IMR-90 (cell line): ENCODE results near the gene CENATAC. TPM values are rescaled to one million over a fixed set of nuclear protein-coding genes. Genes with fewer than 3 reads are reported as not detected.

ENCODE experiments used
- ATAC-seq: fragments of 200-7000 bp; cut with Tn5 transposase; 2 replicates; pipeline ENCODE4 v1.9.1; 2020; ENCODE audit warnings: low read depth, mild to moderate bottlenecking, moderate library complexity
- BruUV-seq: library from RNA; stranded (reverse); fragments of 400-500 nt; replicated peaks from 2 replicates; lab custom pipeline; 2021; lab: Mats Ljungman, UMichigan
- CTCF ChIA-PET: fragments of 300-600 bp; formaldehyde crosslinking; extraction: SDS; loops from one replicate; lab custom pipeline; 2021; ENCODE audit warnings: antibody characterized with exemption; lab: Yijun Ruan, JAX
- POLR2A ChIA-PET: fragments of 300-600 bp; sonication (Branson Sonifier 250); formaldehyde crosslinking; loops from one replicate; lab custom pipeline; 2022; ENCODE audit warnings: antibody characterized with exemption; ENCODE audit not compliant: unreplicated experiment; lab: Charles Lee
- DNase-seq: peaks from one replicate; pipeline ENCODE4 v3.0.0; 2013
- H2AFZ ChIP-seq: replicated peaks from 2 replicates; pipeline ENCODE3; 2013; ENCODE audit warnings: low read length, mild to moderate bottlenecking; ENCODE audit not compliant: poor library complexity
- H2AK5ac ChIP-seq: 2 replicates; pipeline ENCODE4 v1.6.1; 2013; ENCODE audit warnings: low read depth, low read length, inconsistent platforms
- H2AK9ac ChIP-seq: replicated peaks from 2 replicates; pipeline ENCODE3; 2013; ENCODE audit warnings: mild to moderate bottlenecking, low read depth, low read length, moderate library complexity; ENCODE audit not compliant: poor library complexity
- H2BK120ac ChIP-seq: 2 replicates; pipeline ENCODE4 v1.6.1; 2013; ENCODE audit warnings: low read depth, low read length, inconsistent platforms
- H2BK15ac ChIP-seq: 3 replicates; pipeline ENCODE4 v1.6.1; 2013; ENCODE audit warnings: low read depth, low read length, inconsistent platforms
- H2BK20ac ChIP-seq: 2 replicates; pipeline ENCODE4 v1.6.1; 2013; ENCODE audit warnings: low read depth, mild to moderate bottlenecking, inconsistent platforms, low read length, moderate library complexity
- H2BK5ac ChIP-seq: 2 replicates; pipeline ENCODE4 v1.6.1; 2013; ENCODE audit warnings: mild to moderate bottlenecking, low read depth, low read length, inconsistent platforms; ENCODE audit not compliant: poor library complexity, severe bottlenecking
- H3K14ac ChIP-seq: replicated peaks from 2 replicates; pipeline ENCODE4 v1.6.1; 2013; ENCODE audit warnings: low read depth, low read length, inconsistent platforms
- H3K18ac ChIP-seq: 2 replicates; pipeline ENCODE4 v1.6.1; 2013; ENCODE audit warnings: low read depth, low read length, control low read depth
- H3K23ac ChIP-seq: 2 replicates; pipeline ENCODE4 v1.6.1; 2013; ENCODE audit warnings: low read depth, low read length, inconsistent platforms
- H3K27ac ChIP-seq: 2 replicates; pipeline ENCODE4 v1.5.1; 2013; ENCODE audit warnings: mild to moderate bottlenecking, control low read depth, low read length; ENCODE audit not compliant: insufficient read depth
- H3K27me3 ChIP-seq: 2 replicates; pipeline ENCODE4 v1.6.1; 2013; ENCODE audit warnings: low read length; ENCODE audit not compliant: control insufficient read depth, insufficient read depth
- H3K36me3 ChIP-seq: 2 replicates; pipeline ENCODE4 v1.6.1; 2013; ENCODE audit warnings: low read length, mixed read lengths; ENCODE audit not compliant: control insufficient read depth, insufficient read depth
- H3K4ac ChIP-seq: 2 replicates; pipeline ENCODE4 v1.6.1; 2013; ENCODE audit warnings: low read depth, low read length, inconsistent platforms
- H3K4me1 ChIP-seq: 2 replicates; pipeline ENCODE4 v1.6.1; 2013; ENCODE audit warnings: low read length, mixed read lengths; ENCODE audit not compliant: control insufficient read depth, insufficient read depth
- H3K4me2 ChIP-seq: 2 replicates; pipeline ENCODE4 v1.6.1; 2013; ENCODE audit warnings: low read depth, mild to moderate bottlenecking, control low read depth, low read length, moderate library complexity
- H3K4me3 ChIP-seq: 2 replicates; pipeline ENCODE4 v1.5.1; 2013; ENCODE audit warnings: low read depth, mild to moderate bottlenecking, control low read depth, low read length, moderate library complexity; ENCODE audit not compliant: insufficient read depth
- H3K56ac ChIP-seq: 2 replicates; pipeline ENCODE4 v1.6.1; 2013; ENCODE audit warnings: low read length, inconsistent platforms; ENCODE audit not compliant: insufficient read depth; ENCODE audit errors: extremely low read depth
- H3K79me1 ChIP-seq, 2 experiments: 2 replicates each; pipeline ENCODE4 v1.6.1; 2013; ENCODE audit warnings: low read length in 2 of 2, inconsistent platforms in 1 of 2, low read depth in 1 of 2
- H3K9ac ChIP-seq: 2 replicates; pipeline ENCODE4 v1.6.1; 2013; ENCODE audit warnings: low read depth, low read length, control low read depth
- H3K9me1 ChIP-seq: 2 replicates; pipeline ENCODE4 v1.6.1; 2013; ENCODE audit warnings: low read length, inconsistent platforms; ENCODE audit not compliant: insufficient read depth
- H3K9me3 ChIP-seq: 2 replicates; pipeline ENCODE4 v1.6.1; 2013; ENCODE audit warnings: low read length; ENCODE audit not compliant: control insufficient read depth, insufficient read depth
- H4K20me1 ChIP-seq: 2 replicates; pipeline ENCODE4 v1.6.1; 2013; ENCODE audit warnings: low read length, inconsistent platforms; ENCODE audit not compliant: insufficient read depth
- H4K5ac ChIP-seq: 2 replicates; pipeline ENCODE4 v1.6.1; 2013; ENCODE audit warnings: mild to moderate bottlenecking, low read depth, low read length, control low read depth
- H4K8ac ChIP-seq, 2 experiments: 2 replicates each; pipeline ENCODE4 v1.6.1; 2013; ENCODE audit warnings: low read depth in 2 of 2, low read length in 2 of 2, control low read depth in 1 of 2, inconsistent platforms in 1 of 2
- H4K91ac ChIP-seq: 2 replicates; pipeline ENCODE4 v1.6.1; 2013; ENCODE audit warnings: low read depth, low read length, inconsistent platforms; ENCODE audit not compliant: insufficient read depth
- CHD1 ChIP-seq: IDR thresholded peaks from 2 replicates; pipeline ENCODE4 v1.6.1; 2012; ENCODE audit warnings: low read depth, low read length, improper control_type of control experiment
- FOS ChIP-seq: fragments of 150-350 bp; IDR thresholded peaks from 2 replicates; pipeline ENCODE4 v1.6.1; 2016; ENCODE audit warnings: low read depth, low read length
- MAFK ChIP-seq: IDR thresholded peaks from 2 replicates; pipeline ENCODE4 v1.6.1; 2012; ENCODE audit warnings: low read depth, low read length, improper control_type of control experiment
- MAZ ChIP-seq: IDR thresholded peaks from 2 replicates; pipeline ENCODE4 v1.6.1; 2012; ENCODE audit warnings: low read depth, mild to moderate bottlenecking, low read length, improper control_type of control experiment, moderate library complexity, borderline replicate concordance
- MXI1 ChIP-seq: IDR thresholded peaks from 2 replicates; pipeline ENCODE4 v1.6.1; 2012; ENCODE audit warnings: low read depth, mild to moderate bottlenecking, low read length, moderate library complexity, borderline replicate concordance
- NFE2L2 ChIP-seq: fragments of 150-350 bp; IDR thresholded peaks from 2 replicates; pipeline ENCODE4 v1.6.1; 2016; ENCODE audit warnings: low read depth, mild to moderate bottlenecking, low read length
- POLR2A ChIP-seq: IDR thresholded peaks from 2 replicates; pipeline ENCODE4 v1.6.1; 2012; ENCODE audit warnings: mild to moderate bottlenecking, low read depth, low read length
- RAD21 ChIP-seq: IDR thresholded peaks from 2 replicates; pipeline ENCODE4 v1.6.1; 2012; ENCODE audit warnings: low read length, improper control_type of control experiment
- RCOR1 ChIP-seq: IDR thresholded peaks from 2 replicates; pipeline ENCODE4 v1.6.1; 2012; ENCODE audit warnings: mild to moderate bottlenecking, low read length, improper control_type of control experiment; ENCODE audit not compliant: insufficient replicate concordance
- RFX5 ChIP-seq: IDR thresholded peaks from 2 replicates; pipeline ENCODE4 v1.8.0; 2012; ENCODE audit warnings: low read depth, mild to moderate bottlenecking, low read length, moderate library complexity
- SMC3 ChIP-seq: fragments of 150-350 bp; IDR thresholded peaks from 2 replicates; pipeline ENCODE4 v1.6.1; 2016; ENCODE audit warnings: low read depth, mild to moderate bottlenecking, antibody characterized with exemption, low read length, moderate library complexity
- WGBS, 2 experiments: methylation state at CpG; one replicate each; pipeline versions ENCODE4 v1.1.5 to v1.1.7; 2013; ENCODE audit warnings: missing lambda C conversion rate in 2 of 2; ENCODE audit not compliant: insufficient read length in 1 of 2; ENCODE audit errors: extremely low coverage in 2 of 2; 5-methylcytosine and 5-hydroxymethylcytosine counted together
- dilution Hi-C: fragments of 300-500 bp; cut with HindIII; formaldehyde crosslinking; loops from one replicate; pipeline ENCODE4 v1.14.3; 2018; ENCODE audit warnings: low sequenced_read_pairs; ENCODE audit not compliant: unreplicated experiment
- in situ Hi-C: fragments of 300-500 bp; cut with MboI; formaldehyde crosslinking; loops from 3 replicates; pipeline ENCODE4 v1.14.3; 2019; ENCODE audit warnings: low sequenced_read_pairs, inconsistent platforms, mixed read lengths
- intact Hi-C: fragments of 100-400 bp; cut with micrococcal nuclease; formaldehyde crosslinking; loops from 2 replicates; pipeline ENCODE4 v1.10.0; 2022
- polyA plus RNA-seq, 3 experiments: library from polyadenylated mRNA; depleted of rRNA; stranded (reverse); fragments of >200 nt; gene quantifications; 2 replicates each; pipeline ENCODE4 v1.2.3, GENCODE V29; 2012; ENCODE audit warnings: low replicate concordance in 1 of 3
- total RNA-seq: library from RNA; depleted of rRNA; stranded (reverse); fragments of >200 nt; gene quantifications from 2 replicates; pipeline ENCODE4 v1.2.3, GENCODE V29; 2012
- TF ChIP-seq, protein P1 (sequence below): fragments of 150-350 bp; IDR thresholded peaks from 2 replicates; pipeline ENCODE4 v1.6.1; 2016; ENCODE audit warnings: low read depth, mild to moderate bottlenecking, low read length, moderate library complexity, borderline replicate concordance
- TF ChIP-seq, protein P2 (sequence below): fragments of 150-350 bp; IDR thresholded peaks from 2 replicates; pipeline ENCODE4 v1.6.1; 2017; ENCODE audit warnings: mild to moderate bottlenecking, antibody characterized with exemption, low read length, low read depth

Gene CENATAC
- total and polyA plus RNA-seq, 2 of the 4 experiments (the other 2 are of a cell fraction): 13.1 to 16.7 TPM

DNA sequence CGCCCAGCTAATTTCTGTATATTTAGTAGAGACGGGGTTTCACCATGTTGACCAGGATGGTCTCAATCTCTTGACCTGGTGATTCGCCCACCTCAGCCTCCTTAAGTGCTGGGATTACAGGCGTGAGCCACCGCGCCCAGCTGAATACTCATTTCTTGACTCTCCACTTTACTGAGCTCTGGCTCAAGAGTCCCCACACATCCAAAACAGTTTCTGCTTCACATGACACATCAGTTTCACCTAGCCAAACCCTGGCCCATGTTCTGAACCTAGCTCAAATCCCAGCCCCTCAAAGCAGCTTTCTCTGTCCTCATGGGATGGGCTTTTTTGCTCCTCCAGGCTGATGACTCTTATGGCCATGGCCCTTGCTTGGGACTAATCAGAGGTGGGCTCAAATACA lies 49.3 kb downstream of the CENATAC start:
- TF ChIP-seq POLR2A (no peak), NFE2L2 (no peak), RCOR1 (no peak), CHD1 (no peak), SMC3 (no peak), MXI1 (no peak), MAZ (no peak), MAFK (no peak), RAD21 (no peak), FOS (no peak), RFX5 (no peak)
- TF ChIP-seq, protein P1, sequence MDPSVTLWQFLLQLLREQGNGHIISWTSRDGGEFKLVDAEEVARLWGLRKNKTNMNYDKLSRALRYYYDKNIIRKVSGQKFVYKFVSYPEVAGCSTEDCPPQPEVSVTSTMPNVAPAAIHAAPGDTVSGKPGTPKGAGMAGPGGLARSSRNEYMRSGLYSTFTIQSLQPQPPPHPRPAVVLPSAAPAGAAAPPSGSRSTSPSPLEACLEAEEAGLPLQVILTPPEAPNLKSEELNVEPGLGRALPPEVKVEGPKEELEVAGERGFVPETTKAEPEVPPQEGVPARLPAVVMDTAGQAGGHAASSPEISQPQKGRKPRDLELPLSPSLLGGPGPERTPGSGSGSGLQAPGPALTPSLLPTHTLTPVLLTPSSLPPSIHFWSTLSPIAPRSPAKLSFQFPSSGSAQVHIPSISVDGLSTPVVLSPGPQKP: no peak
- TF ChIP-seq, protein P2, sequence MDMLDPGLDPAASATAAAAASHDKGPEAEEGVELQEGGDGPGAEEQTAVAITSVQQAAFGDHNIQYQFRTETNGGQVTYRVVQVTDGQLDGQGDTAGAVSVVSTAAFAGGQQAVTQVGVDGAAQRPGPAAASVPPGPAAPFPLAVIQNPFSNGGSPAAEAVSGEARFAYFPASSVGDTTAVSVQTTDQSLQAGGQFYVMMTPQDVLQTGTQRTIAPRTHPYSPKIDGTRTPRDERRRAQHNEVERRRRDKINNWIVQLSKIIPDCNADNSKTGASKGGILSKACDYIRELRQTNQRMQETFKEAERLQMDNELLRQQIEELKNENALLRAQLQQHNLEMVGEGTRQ: no peak
- no peak for ATAC-seq

More for the DNA sequence above, 49.3 kb downstream of the CENATAC start:
- intact Hi-C loops: no loop called here
- Histone ChIP-seq H2AK9ac (no peak overlapping the region), H3K27me3 (no peaks in the 10 kb centered on the region), H3K4me3 (no peak overlapping the region), H3K9me3 (no peaks in the 10 kb centered on the region), H3K4me2 (no peak overlapping the region), H3K4ac (no peak overlapping the region), H3K4me1 (no peaks in the 10 kb centered on the region), H3K9me1 (no peaks in the 10 kb centered on the region), H3K9ac (no peak overlapping the region), H2BK120ac (no peak overlapping the region), H2BK15ac (no peak overlapping the region), H3K18ac (no peak overlapping the region), H3K27ac (no peak overlapping the region), H4K91ac (no peak overlapping the region), H3K56ac (no peak overlapping the region), H3K79me1 (peaks cover 0 to 2% of the 10 kb centered on the region in 2 experiments; a peak in 2 of 4 replicates), H2BK5ac (no peak overlapping the region), H4K5ac (no peak overlapping the region), H4K20me1 (no peaks in the 10 kb centered on the region; the same call in 1 of the 2 replicates), H2BK20ac (no peak overlapping the region), H4K8ac (no peak overlapping the region), H2AFZ (no peak overlapping the region), H3K14ac (no peak overlapping the region), H3K23ac (no peak overlapping the region), H2AK5ac (no peak overlapping the region), H3K36me3 (peaks cover 62% of the 10 kb centered on the region)
- in situ Hi-C loops: no loop called here
- BruUV-seq: no TSS peak
- ChIA-PET CTCF (no interaction called here), POLR2A (no interaction called here)
- WGBS, 2 experiments: 93% methylated on average over 3 of the region's 6 CpGs; no CpG with 5 or more reads in 1 of the 2 experiments
- dilution Hi-C loops: no loop called here
- DNase-seq: no peak
